WERI-Rb-1 (cell line): ENCODE data around the gene CNGA2.

Experiments
- DNase-seq: peaks from one replicate; pipeline ENCODE4 v3.0.0-alpha.2; 2020
- H3K27ac ChIP-seq: fragments of 250-450 bp; sonication (Bioruptor Pico); 2 replicates; pipeline ENCODE4 v1.5.1; 2020; ENCODE audit warnings: mild to moderate bottlenecking, moderate library complexity
- H3K27me3 ChIP-seq: fragments of 250-450 bp; sonication (Bioruptor Pico); 2 replicates; pipeline ENCODE4 v1.5.1; 2021; ENCODE audit warnings: mild to moderate bottlenecking, low read depth, moderate library complexity; ENCODE audit not compliant: insufficient read depth, severe bottlenecking
- H3K36me3 ChIP-seq: fragments of 250-450 bp; sonication (Bioruptor Pico); 2 replicates; pipeline ENCODE4 v1.5.1; 2020; ENCODE audit warnings: mild to moderate bottlenecking, moderate library complexity
- H3K4me3 ChIP-seq: 2 replicates; pipeline ENCODE4 v1.5.1; 2011; ENCODE audit warnings: low read depth, mild to moderate bottlenecking, control low read depth, low read length
- H3K9me3 ChIP-seq: fragments of 250-450 bp; sonication (Bioruptor Pico); 2 replicates; pipeline ENCODE4 v1.5.1; 2021; ENCODE audit warnings: mild to moderate bottlenecking, moderate library complexity; ENCODE audit not compliant: severe bottlenecking
- TF ChIP-seq, protein P1 (sequence below): IDR thresholded peaks from 2 replicates; pipeline ENCODE4 v1.5.1; 2011; ENCODE audit warnings: low read depth, mild to moderate bottlenecking, control low read depth, inconsistent platforms, low read length

Gene CNGA2

DNA sequence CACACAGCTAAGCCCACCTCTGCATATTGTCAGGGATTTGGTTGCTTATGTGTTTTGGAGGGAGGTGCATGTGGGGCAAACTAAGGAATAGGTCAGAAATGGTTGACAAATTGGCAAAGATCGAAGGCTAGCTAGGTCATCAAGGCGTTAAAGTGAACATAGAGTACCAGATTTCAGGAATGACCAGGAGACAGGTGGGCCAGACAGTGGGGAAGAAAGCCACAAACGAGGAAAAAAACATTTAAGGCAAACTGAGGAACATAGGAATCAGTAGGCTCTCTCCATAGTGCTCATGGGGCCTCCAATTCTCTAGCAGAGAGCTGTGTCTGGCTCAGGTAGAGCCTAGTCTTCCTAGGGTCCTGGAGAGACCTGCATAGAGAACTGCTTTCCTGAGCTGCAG is 57.4 kb downstream of the CNGA2 start:
- H3K9me3 ChIP-seq = no peaks in the 10 kb centered on the region
- no peaks in the 10 kb centered on the region for H3K36me3 ChIP-seq
- H3K4me3 ChIP-seq = no peak overlapping the region
- DNase-seq = no peak
- TF ChIP-seq, protein P1, sequence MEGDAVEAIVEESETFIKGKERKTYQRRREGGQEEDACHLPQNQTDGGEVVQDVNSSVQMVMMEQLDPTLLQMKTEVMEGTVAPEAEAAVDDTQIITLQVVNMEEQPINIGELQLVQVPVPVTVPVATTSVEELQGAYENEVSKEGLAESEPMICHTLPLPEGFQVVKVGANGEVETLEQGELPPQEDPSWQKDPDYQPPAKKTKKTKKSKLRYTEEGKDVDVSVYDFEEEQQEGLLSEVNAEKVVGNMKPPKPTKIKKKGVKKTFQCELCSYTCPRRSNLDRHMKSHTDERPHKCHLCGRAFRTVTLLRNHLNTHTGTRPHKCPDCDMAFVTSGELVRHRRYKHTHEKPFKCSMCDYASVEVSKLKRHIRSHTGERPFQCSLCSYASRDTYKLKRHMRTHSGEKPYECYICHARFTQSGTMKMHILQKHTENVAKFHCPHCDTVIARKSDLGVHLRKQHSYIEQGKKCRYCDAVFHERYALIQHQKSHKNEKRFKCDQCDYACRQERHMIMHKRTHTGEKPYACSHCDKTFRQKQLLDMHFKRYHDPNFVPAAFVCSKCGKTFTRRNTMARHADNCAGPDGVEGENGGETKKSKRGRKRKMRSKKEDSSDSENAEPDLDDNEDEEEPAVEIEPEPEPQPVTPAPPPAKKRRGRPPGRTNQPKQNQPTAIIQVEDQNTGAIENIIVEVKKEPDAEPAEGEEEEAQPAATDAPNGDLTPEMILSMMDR = no peak
- peaks cover 21% of the 10 kb centered on the region for H3K27me3 ChIP-seq
- H3K27ac ChIP-seq = no peak overlapping the region

DNA sequence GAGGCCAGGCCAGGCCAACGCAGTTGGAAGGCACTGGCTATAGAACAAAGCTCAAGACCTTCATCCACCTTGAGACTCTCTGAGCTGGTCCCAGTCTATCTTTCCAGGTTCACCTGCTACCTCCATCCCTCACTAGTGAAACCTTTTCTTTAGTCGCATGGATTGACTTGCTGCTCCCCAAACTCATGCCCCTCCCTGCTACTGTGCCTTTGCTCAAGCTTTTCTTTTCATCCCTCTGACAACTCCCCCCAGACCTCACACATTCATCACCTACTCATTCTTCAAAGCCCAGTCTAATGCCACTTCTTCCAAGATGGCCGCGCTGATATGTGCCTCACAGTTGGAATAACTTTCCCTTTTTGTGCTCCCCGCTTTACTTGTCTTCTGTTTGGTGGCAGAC is 58.0 kb downstream of the CNGA2 start:
- no peak overlapping the region for H3K27ac ChIP-seq
- H3K27me3 ChIP-seq = peaks cover 26% of the 10 kb centered on the region
- DNase-seq = no peak
- H3K36me3 ChIP-seq = no peaks in the 10 kb centered on the region
- no peaks in the 10 kb centered on the region for H3K9me3 ChIP-seq
- H3K4me3 ChIP-seq = no peak overlapping the region
- TF ChIP-seq, protein P1 = no peak

DNA sequence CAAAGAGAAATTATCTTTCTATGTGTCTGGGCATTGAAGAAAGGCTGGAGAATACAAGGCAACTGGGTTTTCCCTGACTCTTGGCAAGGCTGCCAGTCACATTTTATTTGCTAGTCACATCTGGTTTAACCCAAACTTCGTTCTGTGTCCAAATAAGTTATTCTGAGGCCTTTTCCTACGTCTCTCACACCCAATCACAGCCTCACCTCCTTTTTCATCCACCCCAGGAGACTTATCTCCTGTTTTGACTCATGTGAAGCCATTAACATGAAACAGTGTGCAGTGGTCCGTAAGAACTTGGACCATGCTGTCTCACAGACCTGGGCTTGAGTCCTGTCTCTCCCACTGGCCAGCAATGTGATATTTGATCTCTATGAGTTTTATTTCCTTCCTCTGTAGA is 59.3 kb downstream of the CNGA2 start:
- Histone ChIP-seq H3K27me3 (peaks cover 27% of the 10 kb centered on the region), H3K27ac (no peak overlapping the region), H3K9me3 (no peaks in the 10 kb centered on the region), H3K4me3 (no peak overlapping the region), H3K36me3 (no peaks in the 10 kb centered on the region)
- TF ChIP-seq, protein P1 = no peak
- DNase-seq = no peak
